Posterior cingulate gyrus (tissue), 11 donors: Measurements from ENCODE around the gene TMED10.
"Not testable (repeated sequence)": the region's sequence is repeated elsewhere in the genome, so short reads cannot be mapped to it uniquely, and the experiment has no call there.

Experiments used
- DNase-seq, 10 donors: peaks; one replicate each; pipeline versions ENCODE4 v3.0.0 to v3.0.0-alpha.2; 2020 to 2021; ENCODE audit warnings: mixed read lengths in 3 of 10
- intact Hi-C: fragments of 100-400 bp; cut with DNase I; formaldehyde crosslinking; loops from one replicate; pipeline ENCODE4 v1.15.1; 2023

The TMED10 gene

DNA sequence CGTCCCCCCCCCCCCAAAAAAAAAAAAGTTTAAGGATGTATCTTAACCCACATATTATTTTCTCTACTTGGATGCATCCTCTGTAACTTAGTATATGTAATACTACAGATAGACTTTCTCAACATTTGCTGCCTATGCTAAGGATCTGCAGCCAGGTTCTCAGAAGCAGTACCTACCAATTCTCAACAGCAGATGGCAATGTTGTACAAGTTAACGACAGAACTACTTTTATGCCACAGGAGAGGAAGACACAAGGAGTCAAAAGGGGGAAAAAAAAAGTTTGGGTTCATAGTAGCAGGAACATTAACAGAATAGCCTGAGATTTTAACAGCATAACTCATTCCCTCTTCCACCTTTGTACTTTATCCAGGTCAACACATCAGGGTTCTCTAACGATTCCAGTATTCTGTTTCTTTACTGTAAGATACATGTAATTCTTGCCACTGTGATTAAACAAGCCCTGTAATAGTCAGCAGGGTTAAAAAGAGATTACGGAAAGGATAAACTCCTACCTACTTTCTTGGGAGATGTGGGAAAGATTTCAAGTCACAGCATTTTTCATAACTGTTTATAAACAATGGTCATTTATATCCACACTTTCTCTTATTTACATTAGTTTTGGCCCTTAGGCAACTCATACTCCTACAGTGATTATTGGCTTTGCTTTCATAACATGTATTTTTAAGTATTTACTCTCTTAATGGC lies 43.9 kb downstream of the TMED10 start:
- DNase-seq: peak in 2 of 10 donors; percentile 32 to 38
- intact Hi-C loops: loop anchor here (1.0 to 2.0 kb wide), 2 partner anchors 44 to 164 kb away; partner anchors contain the start of gene TMED10

DNA sequence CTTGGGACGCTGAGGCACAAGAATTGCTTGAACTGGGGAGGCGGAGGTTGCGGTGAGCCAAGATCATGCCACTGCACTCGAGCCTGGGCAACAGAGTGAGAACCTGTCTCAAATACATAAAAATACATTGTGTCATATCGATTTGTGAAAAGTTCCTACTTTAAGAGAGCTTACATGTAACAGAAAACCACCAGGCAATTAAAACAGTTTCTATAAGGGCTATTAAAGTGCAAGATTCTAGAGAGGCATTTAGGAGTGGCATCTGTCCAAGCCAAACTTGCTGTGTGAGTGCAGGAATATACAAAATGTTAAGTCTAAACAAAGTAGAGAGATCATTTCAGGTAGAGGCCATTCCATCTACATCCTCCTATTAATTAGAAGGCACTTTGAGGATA lies 47.8 kb downstream of the TMED10 start:
- no peak for DNase-seq
- intact Hi-C loops: loop anchor here (10.0 kb wide), 1 partner anchor 366 kb away; no protein-coding TSS in a partner anchor

DNA sequence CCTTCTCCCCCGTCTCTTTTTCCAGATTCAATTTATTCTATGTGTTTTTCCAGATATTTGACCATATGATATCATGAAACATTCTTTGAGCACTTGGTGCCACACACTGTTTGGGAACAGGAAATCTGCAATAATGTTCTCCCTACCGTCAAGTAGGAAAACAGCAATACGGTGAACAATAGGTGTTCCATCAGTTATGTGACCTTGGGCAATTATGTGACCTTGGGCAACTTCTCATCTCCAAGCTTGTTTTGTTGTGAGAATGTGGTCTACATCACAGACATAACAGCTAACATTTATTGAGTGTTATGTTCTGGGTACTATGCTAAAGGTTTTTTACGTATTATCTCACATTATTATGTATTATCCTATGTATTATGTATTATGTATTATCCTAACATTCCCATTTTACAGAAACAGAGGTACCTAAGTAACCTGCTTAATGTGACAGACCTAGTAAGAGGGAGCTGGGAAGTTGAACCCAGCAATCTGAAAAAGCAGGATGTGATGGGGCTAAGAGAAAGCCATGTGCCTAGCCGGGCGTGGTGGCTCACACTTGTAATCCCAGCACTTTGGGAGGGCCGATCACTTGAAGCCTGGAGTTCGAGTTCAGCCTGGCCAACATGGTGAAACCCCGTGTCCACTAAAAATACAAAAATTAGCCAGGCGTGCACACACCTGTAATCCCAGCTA lies 48.4 kb downstream of the TMED10 start:
- DNase-seq: no peak
- intact Hi-C loops: loop anchor here (10.0 kb wide), 1 partner anchor 367 kb away; no protein-coding TSS in a partner anchor

DNA sequence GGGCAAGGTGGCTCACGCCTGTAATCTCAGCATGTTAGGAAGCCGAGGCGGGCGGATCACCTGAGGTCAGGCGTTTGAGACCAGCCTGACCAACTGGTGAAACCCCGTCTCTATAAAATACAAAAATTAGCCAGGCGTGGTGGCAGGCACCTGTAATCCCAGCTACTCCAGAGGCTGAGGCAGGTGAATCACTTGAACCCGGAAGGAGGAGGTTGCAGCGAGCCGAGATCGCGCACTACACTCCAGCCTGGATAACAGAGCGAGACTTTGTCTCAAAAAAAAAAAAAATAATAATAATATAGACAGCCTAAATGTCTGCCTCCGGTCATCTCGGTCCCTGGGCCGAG lies 49.0 kb downstream of the TMED10 start:
- DNase-seq: not testable (repeated sequence)
- intact Hi-C loops: loop anchor here (10.0 kb wide), 1 partner anchor 367 kb away; no protein-coding TSS in a partner anchor

DNA sequence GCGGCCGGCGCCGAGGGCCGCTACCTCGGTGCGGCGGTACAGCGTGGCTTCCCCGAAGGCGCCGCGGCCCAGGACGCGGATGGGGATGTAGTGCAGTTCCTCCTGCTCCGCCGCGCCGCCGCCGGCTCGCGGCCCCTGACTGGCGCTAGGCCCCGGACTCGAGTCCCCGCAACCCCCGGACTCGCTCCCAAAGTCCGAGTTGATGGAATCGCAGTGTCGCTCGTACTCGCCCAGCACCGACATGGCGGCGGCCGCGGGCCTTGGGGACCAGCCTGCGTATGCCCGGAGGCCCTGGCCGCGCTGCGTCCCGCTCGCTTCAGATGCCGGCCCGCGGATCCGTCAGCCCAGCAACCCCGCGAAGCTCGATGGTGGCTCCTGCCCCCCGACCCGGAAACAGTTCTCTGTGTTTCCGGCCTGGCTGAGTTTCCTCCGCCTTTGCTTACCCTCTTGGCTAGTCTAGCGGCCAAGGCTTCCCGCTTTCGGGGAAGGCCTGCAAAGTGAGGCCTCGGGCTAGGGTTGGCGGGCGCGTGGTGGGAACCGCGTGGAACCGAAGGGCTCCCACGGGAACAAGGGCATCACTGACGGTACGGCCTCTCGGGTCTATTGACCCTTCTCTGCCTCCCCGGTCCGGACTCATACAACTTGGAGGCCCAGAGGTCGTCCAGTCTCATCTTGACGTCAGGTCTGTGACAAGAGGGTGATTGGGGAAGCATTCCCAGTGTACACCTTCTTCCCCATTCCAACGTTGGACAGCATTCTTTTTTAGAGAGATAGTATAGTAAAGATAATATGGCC lies 49.5 kb downstream of the TMED10 start, which contains the start of gene NEK9:
Gene NEK9, minus strand, starts transcription at position 370 of the 795 bp plus-strand sequence. Its CDS starts 127 bp downstream, at position 243.
- DNase-seq: peak; percentile 92 to 99 (median 94)
- intact Hi-C loops: loop anchor here (10.0 kb wide), 1 partner anchor 368 kb away; no protein-coding TSS in a partner anchor

DNA sequence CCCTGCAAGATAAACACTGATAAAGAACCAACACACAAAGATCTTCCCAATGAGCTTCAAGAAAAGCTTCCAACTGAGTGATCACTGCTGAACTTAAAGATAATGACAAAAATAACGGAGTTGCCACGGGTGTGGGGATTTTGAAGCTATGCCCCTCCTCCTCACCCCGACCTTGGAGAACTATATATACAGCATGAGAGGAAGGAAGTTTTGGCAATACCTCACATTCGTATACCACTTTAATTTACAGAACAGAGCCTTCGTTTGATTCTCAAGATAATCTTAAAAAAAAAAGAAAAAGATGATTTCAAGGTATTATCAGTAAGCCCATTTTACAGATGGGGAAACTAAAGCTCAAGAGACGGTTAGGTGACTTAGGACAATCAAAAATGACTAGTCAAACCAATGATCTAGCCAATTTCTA lies 50.3 kb downstream of the TMED10 start:
- no peak for DNase-seq
- intact Hi-C loops: loop anchor here (10.0 kb wide), 1 partner anchor 369 kb away; no protein-coding TSS in a partner anchor

DNA sequence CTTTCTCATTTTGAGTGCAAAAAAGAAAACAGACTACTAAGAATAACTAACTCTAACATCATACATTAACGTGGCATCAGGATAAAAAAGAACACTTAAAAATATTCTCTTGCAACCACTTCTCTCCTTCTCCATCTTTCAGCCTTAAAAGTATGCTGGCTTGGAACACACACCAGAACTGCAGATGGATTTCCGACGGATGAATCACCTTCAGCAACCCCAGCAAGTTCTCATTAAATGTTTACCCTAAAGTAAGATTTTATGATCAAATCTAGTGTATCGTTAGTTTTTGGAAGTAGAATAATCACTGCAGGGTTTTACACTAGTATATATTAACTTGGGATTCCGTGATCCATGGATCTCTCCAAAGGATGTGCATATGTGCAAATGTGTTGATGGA lies 50.8 kb downstream of the TMED10 start:
- intact Hi-C loops: loop anchor here (10.0 kb wide), 1 partner anchor 369 kb away; no protein-coding TSS in a partner anchor
- DNase-seq: no peak

DNA sequence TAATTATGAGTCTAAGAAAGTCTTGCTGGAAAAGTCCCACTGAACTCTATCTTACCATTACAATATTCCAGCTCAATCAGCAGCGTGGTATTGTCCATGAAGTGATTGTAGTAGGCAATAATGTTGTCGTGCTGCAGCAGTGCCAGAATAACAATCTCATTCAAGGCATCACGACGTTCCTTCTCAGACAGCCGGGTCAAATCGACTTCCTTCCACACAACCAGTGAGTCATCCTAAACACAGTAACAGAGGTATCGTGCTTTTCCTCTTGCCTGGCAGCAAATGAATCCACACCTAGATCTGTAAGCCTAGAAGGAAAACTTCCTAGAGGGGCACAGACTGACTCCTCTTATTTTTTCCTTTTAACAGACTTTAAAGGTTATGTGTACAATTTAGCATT lies 52.4 kb downstream of the TMED10 start:
- no peak for DNase-seq
- intact Hi-C loops: loop anchor here (10.0 kb wide), 1 partner anchor 371 kb away; no protein-coding TSS in a partner anchor

DNA sequence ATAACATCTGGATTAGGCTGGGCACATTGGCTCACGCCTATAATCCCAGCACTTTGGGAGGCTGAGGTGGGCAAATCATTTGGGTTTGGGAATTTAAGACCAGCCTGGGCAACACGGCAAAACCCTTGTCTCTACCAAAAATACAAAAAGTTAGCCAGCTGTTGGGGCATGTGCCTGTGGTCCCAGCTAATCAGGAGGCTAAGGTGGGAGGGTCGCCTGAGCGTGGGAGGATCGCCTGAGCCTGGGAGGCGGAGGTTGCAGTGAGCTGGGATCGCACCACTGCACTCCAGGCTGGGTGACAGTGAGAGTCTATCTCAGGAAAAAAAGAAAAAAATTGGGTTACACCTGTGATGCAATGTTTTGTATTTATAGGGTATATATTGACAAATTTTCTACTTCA lies 54.9 kb downstream of the TMED10 start:
- intact Hi-C loops: loop anchor here (10.0 kb wide), 1 partner anchor 373 kb away; no protein-coding TSS in a partner anchor
- DNase-seq: no peak

DNA sequence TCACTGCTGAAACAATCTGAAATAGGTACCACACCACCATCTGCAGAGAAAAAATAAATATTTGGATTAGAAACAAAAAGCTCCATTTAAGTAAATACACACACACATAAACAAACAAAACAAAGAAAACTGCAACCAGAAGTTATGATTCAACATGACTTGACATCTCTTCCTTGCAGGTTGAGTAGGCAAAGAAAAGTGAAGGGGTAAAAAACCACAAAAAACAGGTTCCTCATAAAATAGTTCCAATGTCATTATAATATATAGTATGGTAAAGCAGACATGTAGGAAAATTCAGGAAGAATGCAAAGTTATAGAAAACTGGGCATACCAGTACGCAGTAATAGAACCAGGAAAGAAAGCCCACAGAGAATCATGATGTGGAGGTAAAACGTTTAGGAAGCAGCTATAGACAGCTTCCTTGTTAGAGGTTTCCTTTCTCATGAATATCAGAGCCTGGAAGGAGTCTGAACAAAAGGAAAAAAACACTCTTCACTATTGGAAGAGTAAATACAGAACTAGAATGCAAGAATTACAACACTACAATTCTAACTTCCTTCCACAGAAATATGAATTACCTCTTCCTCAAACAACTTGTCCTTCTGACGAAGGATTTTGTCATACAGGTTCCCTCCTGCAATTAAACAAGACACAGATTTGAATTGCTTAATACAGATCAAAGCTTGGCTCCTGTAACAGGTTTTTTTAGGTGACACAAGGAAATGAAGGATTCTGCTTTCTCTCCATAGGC lies 55.7 kb downstream of the TMED10 start:
- no peak for DNase-seq
- intact Hi-C loops: loop anchor here (10.0 kb wide), 1 partner anchor 374 kb away; no protein-coding TSS in a partner anchor

DNA sequence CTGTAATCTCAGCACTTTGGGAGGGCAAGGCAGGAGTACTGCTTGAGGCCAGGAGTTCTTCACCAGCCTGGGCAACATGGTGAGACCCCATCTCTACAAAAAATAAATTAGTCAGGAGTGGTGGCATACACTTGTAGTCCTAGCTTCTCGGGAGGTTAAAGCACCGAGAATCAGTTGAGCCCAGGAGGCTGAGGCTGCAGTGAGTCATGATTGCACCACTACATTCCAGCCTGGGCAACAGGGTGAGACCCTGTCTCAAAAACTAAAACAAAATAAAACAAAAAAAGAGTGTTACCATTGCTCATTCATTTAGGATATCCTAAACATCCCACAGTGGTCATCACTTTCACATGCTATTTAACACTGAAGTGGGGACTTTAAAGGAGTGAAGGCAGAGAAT lies 57.4 kb downstream of the TMED10 start:
- no peak for DNase-seq
- intact Hi-C loops: no loop called here

DNA sequence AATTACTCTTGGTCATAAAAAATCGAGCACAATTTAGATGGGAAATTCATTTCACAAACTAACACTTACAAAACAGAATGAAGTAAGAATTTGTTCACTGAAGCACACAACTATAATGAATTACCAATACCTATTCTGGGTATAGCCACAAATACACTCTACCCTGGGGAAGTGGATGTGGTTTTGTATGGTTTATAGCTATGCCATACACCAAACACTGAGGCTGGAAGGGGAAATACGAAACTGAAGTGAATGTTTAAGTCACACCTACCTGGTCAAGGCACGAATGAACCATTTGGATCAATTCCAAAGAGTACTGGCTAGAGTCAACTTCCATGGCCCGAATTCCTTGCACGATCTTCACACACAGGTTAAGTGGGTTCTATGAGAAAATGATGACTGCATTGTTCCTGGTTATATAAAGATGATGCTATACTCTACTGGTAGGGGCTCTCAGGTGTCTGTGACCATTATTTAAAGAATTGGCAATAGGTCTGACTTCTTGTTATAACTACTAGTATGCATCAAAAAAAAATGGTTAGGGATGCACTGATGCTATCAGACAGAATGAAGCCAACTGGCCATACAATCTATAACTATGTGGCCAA lies 62.4 kb downstream of the TMED10 start:
- intact Hi-C loops: no loop called here
- DNase-seq: no peak

DNA sequence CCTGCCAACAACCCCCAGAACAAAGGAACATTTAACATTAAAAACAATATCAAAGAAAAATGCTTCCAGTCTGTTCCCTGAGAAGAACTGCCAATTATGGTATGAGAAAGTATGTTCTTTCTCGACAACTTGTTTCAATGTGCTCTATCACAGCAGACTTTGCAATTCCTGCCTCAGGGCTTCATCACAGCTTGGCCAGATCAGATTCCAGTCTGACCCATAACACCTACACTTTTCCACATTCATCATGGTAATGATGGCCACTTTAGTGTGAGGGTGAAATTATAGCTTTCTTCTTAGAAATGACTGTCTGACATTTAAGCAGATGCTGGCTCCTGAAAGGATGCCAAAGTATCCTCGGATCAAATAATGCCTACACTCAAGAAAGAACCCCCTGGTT lies 66.5 kb downstream of the TMED10 start:
- no peak for DNase-seq
- intact Hi-C loops: no loop called here

DNA sequence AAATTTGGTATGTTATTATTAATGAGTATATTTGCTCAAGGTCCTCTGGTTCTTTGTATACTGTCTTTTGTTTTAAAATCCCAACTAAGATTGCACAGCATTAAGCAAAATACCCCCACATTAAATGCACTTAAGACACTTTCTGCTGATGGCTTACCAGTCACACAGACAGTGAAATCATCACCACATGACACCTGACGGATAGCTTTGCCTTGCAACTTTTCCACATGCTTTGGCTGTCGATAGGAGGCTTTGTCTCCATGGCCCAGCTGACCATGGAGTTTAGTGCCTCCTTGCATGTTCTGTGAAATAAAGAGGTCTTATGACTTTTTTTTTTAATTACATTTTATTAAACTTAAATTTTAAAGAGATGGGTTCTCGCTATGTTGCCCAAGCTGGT lies 69.2 kb downstream of the TMED10 start:
- intact Hi-C loops: no loop called here
- DNase-seq: no peak

DNA sequence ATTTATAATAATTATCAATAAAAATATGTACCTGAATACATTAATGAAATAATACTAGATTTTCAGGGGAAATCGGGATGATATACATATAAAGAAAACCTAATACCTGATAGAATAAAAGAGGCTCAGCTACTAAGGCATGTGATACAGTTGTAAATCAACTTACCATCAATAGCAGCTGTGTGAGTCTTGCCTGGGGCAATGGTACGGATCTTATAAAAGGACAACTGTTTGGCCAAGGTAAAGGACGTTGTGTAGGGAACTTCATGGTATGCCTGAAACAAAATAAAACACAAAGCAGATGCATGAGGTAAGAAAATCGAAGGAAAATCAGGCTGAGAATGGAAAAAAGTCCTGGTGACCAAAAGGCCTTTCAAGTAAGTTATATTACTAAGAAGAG lies 74.9 kb downstream of the TMED10 start:
- DNase-seq: no peak
- intact Hi-C loops: no loop called here

DNA sequence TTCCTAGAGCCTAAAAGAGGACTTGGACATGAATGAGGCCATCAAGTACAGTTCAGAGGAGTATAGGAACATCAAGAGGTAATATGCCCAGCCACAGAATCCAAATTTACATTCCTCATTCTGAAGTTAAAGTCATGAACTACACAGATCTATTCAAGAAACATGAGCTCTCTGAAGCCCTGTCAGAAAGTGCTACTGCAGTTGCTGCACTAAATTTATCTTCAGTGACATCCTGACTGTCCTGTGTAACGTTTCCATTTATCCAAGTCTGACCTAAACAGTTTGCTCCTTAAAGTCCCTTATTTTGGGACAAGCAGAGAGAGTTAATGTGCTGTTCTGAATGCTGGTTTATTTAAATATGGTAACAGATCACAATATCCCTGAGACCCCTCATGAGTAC lies 77.7 kb downstream of the TMED10 start:
- intact Hi-C loops: no loop called here
- no peak for DNase-seq

DNA sequence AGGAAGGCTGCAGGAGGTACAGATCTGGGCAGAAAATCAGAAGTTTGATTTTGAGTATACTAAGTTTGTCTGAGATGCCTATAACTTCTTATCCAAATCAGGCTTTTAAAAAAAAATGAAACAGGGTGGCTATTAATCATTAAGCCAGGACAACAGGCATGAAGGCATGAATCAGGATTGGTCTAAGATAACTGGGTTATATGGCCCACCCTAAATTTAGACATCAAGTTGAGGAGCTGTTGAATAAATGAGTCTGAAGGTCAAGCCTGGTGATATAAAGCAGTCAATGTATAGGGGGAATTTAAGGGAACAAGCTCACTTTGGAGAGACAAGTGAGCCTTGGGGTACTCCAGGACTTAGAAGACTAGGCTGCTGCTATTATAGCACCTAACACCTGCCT lies 78.2 kb downstream of the TMED10 start:
- no peak for DNase-seq
- intact Hi-C loops: no loop called here

DNA sequence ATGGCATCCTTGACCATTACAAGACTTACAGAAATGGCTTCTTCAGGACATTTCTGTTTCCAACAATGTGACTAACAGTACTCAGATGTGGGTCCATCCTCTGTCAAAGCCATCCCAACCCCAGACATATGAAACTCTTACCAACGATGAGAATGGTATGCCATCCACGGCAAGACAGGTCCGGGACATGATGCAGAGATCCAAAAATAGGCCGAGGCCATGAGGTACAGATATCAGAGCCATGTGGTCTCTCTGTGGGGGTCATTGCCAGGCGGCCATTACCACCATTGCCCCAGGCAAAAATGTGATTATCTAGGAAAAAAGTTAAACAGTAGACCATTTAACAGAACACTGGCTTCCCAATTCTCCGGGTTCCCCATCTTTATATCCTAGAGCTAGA lies 79.5 kb downstream of the TMED10 start:
- DNase-seq: no peak
- intact Hi-C loops: no loop called here

DNA sequence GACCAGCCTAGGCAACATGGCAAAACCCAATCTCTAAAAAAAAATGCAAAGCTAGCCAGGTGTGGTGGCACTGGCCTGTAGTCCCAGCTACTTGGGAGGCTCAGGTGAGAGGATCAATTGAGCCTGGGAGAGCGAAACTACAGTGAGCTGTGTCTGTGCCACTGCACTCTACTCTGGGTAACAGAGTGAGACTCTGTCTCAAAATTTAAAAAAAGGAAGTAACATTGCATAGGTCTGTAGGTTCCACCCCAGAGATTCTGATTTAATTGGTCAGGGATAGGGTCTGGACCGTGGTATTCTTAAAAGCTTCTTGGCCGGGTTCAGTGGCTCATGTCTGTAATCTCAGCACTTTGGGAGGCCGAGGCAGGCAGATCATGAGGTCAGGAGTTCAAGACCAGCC lies 80.7 kb downstream of the TMED10 start:
- intact Hi-C loops: no loop called here
- no peak for DNase-seq

DNA sequence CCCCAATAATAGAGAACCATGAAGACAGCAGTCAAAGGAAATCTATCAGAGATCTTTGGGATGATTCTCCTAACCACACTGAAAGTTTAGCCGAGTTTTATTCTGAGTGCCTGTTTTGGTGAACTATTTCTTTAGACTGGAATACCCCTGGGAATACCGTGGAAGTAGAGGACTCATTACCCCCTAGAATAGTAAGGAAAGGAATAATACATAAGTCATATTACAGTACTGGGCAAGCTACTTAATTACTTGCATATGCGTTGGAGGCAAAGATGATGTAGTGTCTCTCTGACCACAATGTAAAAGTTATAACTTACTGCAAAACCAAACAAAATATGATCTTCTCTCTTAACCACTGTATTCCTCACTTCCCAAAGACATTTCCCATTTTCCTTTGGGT lies 81.5 kb downstream of the TMED10 start:
- DNase-seq: no peak
- intact Hi-C loops: no loop called here
